Kidney (tissue), 14 donors: ENCODE data around the gene PFKFB3. TPM values are rescaled to one million over a fixed set of nuclear protein-coding genes. Genes with fewer than 3 reads are reported as not detected.

Source experiments
- DNase-seq, 5 donors: peaks; one replicate each; pipeline ENCODE4 v3.0.0-alpha.2; 2013 to 2020
- FAIRE-seq: peaks from 2 replicates; lab custom pipeline; 2012; peaks lifted over from hg19 to GRCh38; lab: Jason Lieb, UNC
- H3K27ac ChIP-seq, 2 donors: one replicate each; pipeline ENCODE4 v1.7.0; 2013; ENCODE audit warnings: low read depth in 2 of 2, low read length in 2 of 2, inconsistent platforms in 1 of 2
- H3K27me3 ChIP-seq: one replicate; pipeline ENCODE4 v1.7.1; 2013; ENCODE audit warnings: low read length, inconsistent platforms; ENCODE audit not compliant: control insufficient read depth, insufficient read depth
- H3K36me3 ChIP-seq, 3 donors: one replicate each; pipeline versions ENCODE4 v1.7.0 to v1.7.1; 2013; ENCODE audit warnings: low read length in 3 of 3, control low read depth in 1 of 3, inconsistent platforms in 1 of 3; ENCODE audit not compliant: insufficient read depth in 3 of 3, control insufficient read depth in 2 of 3
- H3K4me1 ChIP-seq, 3 donors: one replicate each; pipeline versions ENCODE4 v1.7.0 to v1.7.1; 2013; ENCODE audit warnings: low read length in 3 of 3, inconsistent platforms in 1 of 3, low read depth in 1 of 3; ENCODE audit not compliant: control insufficient read depth in 2 of 3, insufficient read depth in 2 of 3
- H3K4me3 ChIP-seq, 3 donors: one replicate each; pipeline versions ENCODE4 v1.7.0 to v1.8.1; 2013; ENCODE audit warnings: low read length in 3 of 3, control low read depth in 1 of 3, inconsistent platforms in 1 of 3
- H3K9ac ChIP-seq, 3 donors: one replicate each; pipeline versions ENCODE4 v1.7.0 to v1.7.1; 2013; ENCODE audit warnings: low read length in 3 of 3, control low read depth in 1 of 3, inconsistent platforms in 1 of 3
- H3K9me3 ChIP-seq, 3 donors: one replicate each; pipeline versions ENCODE4 v1.7.0 to v1.7.1; 2013; ENCODE audit warnings: low read length in 3 of 3, control low read depth in 1 of 3, inconsistent platforms in 1 of 3; ENCODE audit not compliant: control insufficient read depth in 2 of 3, insufficient read depth in 1 of 3
- intact Hi-C: fragments of 100-400 bp; cut with DNase I; formaldehyde crosslinking; loops from one replicate; pipeline ENCODE4 v1.11.1; 2022
- polyA plus RNA-seq: library from polyadenylated mRNA; stranded (reverse); fragments of 350-450 nt; fragmentation: Illumina TruSeq; extraction: RNeasy Lipid Tissue Mini Kit (QIAGEN cat#74804); gene quantifications from one replicate; pipeline ENCODE4 v1.2.3, GENCODE V29; 2014; ENCODE audit warnings: low read depth, low replicate concordance; ENCODE audit not compliant: insufficient read depth
- total RNA-seq: library from RNA; stranded (reverse); fragmentation: NEBNext Ultra II Directional; extraction: Animal tissue kit (Norgen Biotek cat#: 25700); gene quantifications from one replicate; pipeline ENCODE4 v1.2.1, GENCODE V29; 2021
- TF ChIP-seq, protein P1 (sequence below): IDR thresholded peaks from 3 replicates; pipeline ENCODE4 v1.5.1; 2012; ENCODE audit warnings: mild to moderate bottlenecking, moderate library complexity, borderline replicate concordance; ENCODE audit not compliant: insufficient read depth; ENCODE audit errors: extremely low read depth
- donor health status: control.
- donor health status: control.
- donor health status: control.
- donor health status: control.
- donor health status: control.
- donor health status: DM: yes; HTN: yes; CAD: no.
- donor health status: Normal renal cell carcinoma (clear cell type).

The PFKFB3 gene
- total and polyA plus RNA-seq, 2 donors from 2014 or later: 34.9 to 141 TPM

DNA sequence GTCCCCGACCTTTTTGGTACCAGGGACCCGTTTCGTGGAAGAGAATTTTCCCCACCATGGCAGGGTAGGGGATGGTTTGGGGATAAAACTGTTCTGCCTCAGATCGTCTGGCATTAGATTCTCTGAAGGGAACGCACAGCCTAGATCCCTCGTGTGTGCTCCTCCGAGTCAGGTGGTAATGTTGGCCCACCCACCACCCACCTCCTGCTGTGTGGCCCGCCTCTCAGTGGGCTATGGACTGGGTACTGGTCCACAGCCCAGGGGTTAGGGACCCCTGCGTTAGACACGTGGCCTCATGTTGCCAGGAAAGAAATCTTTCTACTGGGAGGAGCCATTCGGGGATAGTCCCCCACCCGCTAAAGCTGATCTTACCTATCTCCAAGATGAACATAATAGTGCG, 27.0 kb downstream of the PFKFB3 start:
- TF ChIP-seq, protein P1, sequence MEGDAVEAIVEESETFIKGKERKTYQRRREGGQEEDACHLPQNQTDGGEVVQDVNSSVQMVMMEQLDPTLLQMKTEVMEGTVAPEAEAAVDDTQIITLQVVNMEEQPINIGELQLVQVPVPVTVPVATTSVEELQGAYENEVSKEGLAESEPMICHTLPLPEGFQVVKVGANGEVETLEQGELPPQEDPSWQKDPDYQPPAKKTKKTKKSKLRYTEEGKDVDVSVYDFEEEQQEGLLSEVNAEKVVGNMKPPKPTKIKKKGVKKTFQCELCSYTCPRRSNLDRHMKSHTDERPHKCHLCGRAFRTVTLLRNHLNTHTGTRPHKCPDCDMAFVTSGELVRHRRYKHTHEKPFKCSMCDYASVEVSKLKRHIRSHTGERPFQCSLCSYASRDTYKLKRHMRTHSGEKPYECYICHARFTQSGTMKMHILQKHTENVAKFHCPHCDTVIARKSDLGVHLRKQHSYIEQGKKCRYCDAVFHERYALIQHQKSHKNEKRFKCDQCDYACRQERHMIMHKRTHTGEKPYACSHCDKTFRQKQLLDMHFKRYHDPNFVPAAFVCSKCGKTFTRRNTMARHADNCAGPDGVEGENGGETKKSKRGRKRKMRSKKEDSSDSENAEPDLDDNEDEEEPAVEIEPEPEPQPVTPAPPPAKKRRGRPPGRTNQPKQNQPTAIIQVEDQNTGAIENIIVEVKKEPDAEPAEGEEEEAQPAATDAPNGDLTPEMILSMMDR: no peak
- Histone ChIP-seq H3K9me3 (no peaks in the 10 kb centered on the region), H3K4me3 (no peak overlapping the region), H3K9ac (no peak overlapping the region), H3K36me3 (peaks cover 0 to 17% (median 10%) of the 10 kb centered on the region in 3 donors), H3K4me1 (peaks cover 0 to 3% (median 0%) of the 10 kb centered on the region in 3 donors), H3K27me3 (no peaks in the 10 kb centered on the region), H3K27ac (no peak overlapping the region)
- DNase-seq: peak in 1 of 5 donors; percentile 27
- FAIRE-seq: no peak
- intact Hi-C loops: no loop called here

GRCh38 chr10:6230315-6230714, 27.6 kb downstream of the PFKFB3 start:
- peaks cover 0 to 17% (median 8%) of the 10 kb centered on the region in 3 donors for H3K36me3 ChIP-seq
- TF ChIP-seq, protein P1: no peak
- H3K4me3 ChIP-seq: no peak overlapping the region
- no peak overlapping the region for H3K9ac ChIP-seq
- intact Hi-C loops: no loop called here
- no peaks in the 10 kb centered on the region for H3K27me3 ChIP-seq
- H3K9me3 ChIP-seq: no peaks in the 10 kb centered on the region
- FAIRE-seq (no peak), DNase-seq (peak in 1 of 5 donors; percentile 54)
- peaks cover 0 to 3% (median 0%) of the 10 kb centered on the region in 3 donors for H3K4me1 ChIP-seq
- H3K27ac ChIP-seq: no peak overlapping the region

GRCh38 chr10:6231146-6231545, 28.4 kb downstream of the PFKFB3 start:
- intact Hi-C loops: no loop called here
- FAIRE-seq: no peak
- peaks cover 0 to 17% (median 7%) of the 10 kb centered on the region in 3 donors for H3K36me3 ChIP-seq

More at GRCh38 chr10:6231146-6231545, 28.4 kb downstream of the PFKFB3 start:
- peak in 1 of 5 donors; percentile 43 for DNase-seq
- H3K27me3 ChIP-seq: no peaks in the 10 kb centered on the region
- peaks cover 0 to 3% (median 0%) of the 10 kb centered on the region in 3 donors for H3K4me1 ChIP-seq
- H3K4me3 ChIP-seq: no peak overlapping the region
- H3K9ac ChIP-seq: no peak overlapping the region
- TF ChIP-seq, protein P1: no peak
- no peaks in the 10 kb centered on the region for H3K9me3 ChIP-seq
- H3K27ac ChIP-seq: no peak overlapping the region
